HEK293T (cell line): ENCODE measurements around the gene GRPEL2.

Source experiments
- CTBP1 ChIP-seq: fragments of 450-650 bp; IDR thresholded peaks from 2 replicates; pipeline ENCODE4 v1.6.1; 2016; ENCODE audit warnings: borderline replicate concordance
- FOXM1 ChIP-seq: fragments of 450-650 bp; IDR thresholded peaks from 2 replicates; pipeline ENCODE4 v1.6.1; 2017; ENCODE audit warnings: mild to moderate bottlenecking, borderline replicate concordance
- HDGF ChIP-seq: fragments of 450-650 bp; IDR thresholded peaks from 2 replicates; pipeline ENCODE4 v1.6.1; 2017; ENCODE audit warnings: antibody characterized with exemption, borderline replicate concordance
- L3MBTL2 ChIP-seq: fragments of 450-650 bp; conservative IDR thresholded peaks from 2 replicates; pipeline ENCODE4 v1.6.1; 2016; ENCODE audit warnings: mild to moderate bottlenecking
- NFRKB ChIP-seq: fragments of 450-650 bp; IDR thresholded peaks from 2 replicates; pipeline ENCODE4 v1.6.1; 2016; ENCODE audit warnings: mild to moderate bottlenecking, moderate library complexity
- PKNOX1 ChIP-seq: fragments of 450-650 bp; IDR thresholded peaks from 2 replicates; pipeline ENCODE4 v1.6.1; 2016
- SUZ12 ChIP-seq: fragments of 450-650 bp; IDR thresholded peaks from 2 replicates; pipeline ENCODE4 v1.6.1; 2016; ENCODE audit warnings: mild to moderate bottlenecking
- TARDBP ChIP-seq: fragments of 450-650 bp; IDR thresholded peaks from 2 replicates; pipeline ENCODE4 v1.6.1; 2016

DNA sequence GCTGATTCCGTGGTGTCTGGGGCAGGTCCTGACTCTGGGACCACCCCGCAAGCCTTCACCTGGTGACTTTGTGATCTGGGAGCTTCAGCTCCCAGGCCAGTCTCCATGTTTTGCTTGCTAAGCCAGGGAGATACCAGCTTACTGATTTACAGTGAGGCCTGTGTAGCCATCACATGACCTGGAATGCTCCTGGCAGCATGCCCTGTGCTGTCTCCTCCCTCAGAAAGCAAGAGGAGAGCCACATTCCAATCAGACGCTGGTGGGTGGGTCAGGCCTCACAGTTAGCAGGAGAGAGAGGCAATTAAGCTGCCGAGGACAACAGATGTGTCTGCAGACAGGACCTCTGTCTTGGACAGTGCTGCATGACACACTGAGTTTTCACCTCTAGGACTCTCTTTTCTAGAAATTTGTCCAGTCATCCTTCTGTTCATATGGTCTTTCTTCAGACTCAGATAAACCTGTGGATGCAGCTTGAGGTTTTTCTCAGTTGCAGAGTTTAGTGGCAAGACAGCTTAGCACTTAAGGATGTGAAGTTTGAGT lies 24.4 kb upstream of the GRPEL2 start:
- TF ChIP-seq SUZ12 (no peak), PKNOX1 (no peak), FOXM1 (no peak), TARDBP (no peak), HDGF (no peak), L3MBTL2 (no peak), NFRKB (no peak), CTBP1 (no peak)
